AG09309 (cell line): Measurements from ENCODE around the gene EPHB2.

Experiments used
- DNase-seq: peaks from one replicate; pipeline ENCODE4 v3.0.0-alpha.2; 2010; ENCODE audit warnings: low read depth
- H3K4me3 ChIP-seq: 2 replicates; pipeline ENCODE4 v1.5.1; 2011; ENCODE audit warnings: mild to moderate bottlenecking, low read depth, low read length, moderate library complexity; ENCODE audit not compliant: control insufficient read depth
- CTCF ChIP-seq: IDR thresholded peaks from 2 replicates; pipeline ENCODE4 v1.5.1; 2011; ENCODE audit warnings: mild to moderate bottlenecking, low read depth, low read length, inconsistent platforms; ENCODE audit not compliant: insufficient read depth, control insufficient read depth; ENCODE audit errors: missing control alignments

EPHB2 gene

GRCh38 chr1:22889213-22889827 is 178.7 kb downstream of the EPHB2 start:
- peak; percentile 5 for DNase-seq
- TF ChIP-seq CTCF = peak; percentile 82
- no peak overlapping the region for H3K4me3 ChIP-seq

GRCh38 chr1:22892789-22893188 is 182.2 kb downstream of the EPHB2 start:
- H3K4me3 ChIP-seq = no peak overlapping the region
- no peak for DNase-seq
- TF ChIP-seq CTCF = no peak

- no peak for TF ChIP-seq CTCF
These were observed 182.7 kb downstream of the EPHB2 start for GRCh38 chr1:22893292-22893691.

GRCh38 chr1:22895357-22895756 is 184.7 kb downstream of the EPHB2 start:
- no peak for DNase-seq
- H3K4me3 ChIP-seq = no peak overlapping the region
- TF ChIP-seq CTCF = no peak

More at GRCh38 chr1:22893292-22893691, 182.7 kb downstream of the EPHB2 start:
- no peak overlapping the region for H3K4me3 ChIP-seq
- no peak for DNase-seq

- H3K4me3 ChIP-seq = no peak overlapping the region
- no peak for TF ChIP-seq CTCF
- DNase-seq = no peak
These were observed 185.5 kb downstream of the EPHB2 start for GRCh38 chr1:22896184-22896583.

- no peak overlapping the region for H3K4me3 ChIP-seq
- TF ChIP-seq CTCF = no peak
- no peak for DNase-seq
These were observed 189.8 kb downstream of the EPHB2 start for GRCh38 chr1:22900451-22900850.
